HepG2 (cell line): ENCODE results near the gene MAPK8IP3. TPM values are rescaled to one million over a fixed set of nuclear protein-coding genes. Genes with fewer than 3 reads are reported as not detected.

Experiments
- ATAC-seq: fragments of 200-7000 bp; cut with Tn5 transposase; 3 replicates; pipeline ENCODE4 v1.9.1; 2020; ENCODE audit warnings: mild to moderate bottlenecking, moderate library complexity
- BruUV-seq: library from RNA; stranded (reverse); fragments of 400-500 nt; replicated peaks from 2 replicates; lab custom pipeline; 2021; lab: Mats Ljungman, UMichigan
- CTCF ChIA-PET: fragments of 300-600 bp; formaldehyde crosslinking; extraction: SDS; loops from one replicate; lab custom pipeline; 2021; ENCODE audit warnings: low total read pairs, inconsistent platforms, low intra/inter-chr PET ratio; lab: Yijun Ruan, JAX
- POLR2A ChIA-PET: fragments of 350-600 bp; sonication (Branson Sonifier 250); formaldehyde crosslinking; loops from one replicate; lab custom pipeline; 2020; ENCODE audit warnings: antibody characterized with exemption, inconsistent platforms; lab: Yijun Ruan, JAX
- DNase-seq: peaks from one replicate; pipeline ENCODE4 v3.0.0-alpha.2; 2015; ENCODE audit warnings: low spot score
- FAIRE-seq: peaks from 3 replicates; lab custom pipeline; 2011; peaks lifted over from hg19 to GRCh38; lab: Jason Lieb, UNC
- H2AFZ ChIP-seq: one replicate; pipeline ENCODE4 v1.6.1; 2011; ENCODE audit warnings: low read length, inconsistent platforms
- H3K27ac ChIP-seq: fragments of 300-600 bp; 3 replicates; pipeline ENCODE4 v1.8.0; 2011; ENCODE audit warnings: mixed run types, mild to moderate bottlenecking, mixed read lengths, low read length, inconsistent platforms; ENCODE audit not compliant: insufficient read depth; ENCODE audit errors: extremely low read length
- H3K27me3 ChIP-seq, 2 experiments: fragments of 200-600 bp in 1 of 2; 2 replicates in 1 of 2; 3 replicates in 1 of 2; pipeline versions ENCODE4 v1.6.0 to v1.8.0; 2011; ENCODE audit warnings: low read length in 2 of 2, mild to moderate bottlenecking in 2 of 2, moderate library complexity in 2 of 2, inconsistent platforms in 1 of 2; ENCODE audit not compliant: insufficient read depth in 2 of 2, control insufficient read depth in 1 of 2
- H3K36me3 ChIP-seq, 2 experiments: fragments of 200-600 bp in 1 of 2; replicated peaks in 1 of 2; 2 replicates in 1 of 2; 3 replicates in 1 of 2; pipeline versions ENCODE4 v1.5.1 to v1.8.0; 2011; ENCODE audit warnings: low read length in 2 of 2, inconsistent platforms in 1 of 2; ENCODE audit not compliant: insufficient read depth in 2 of 2, control insufficient read depth in 1 of 2
- H3K4me1 ChIP-seq: 2 replicates; pipeline ENCODE4 v1.5.1; 2012; ENCODE audit warnings: low read length, inconsistent platforms; ENCODE audit not compliant: insufficient read depth
- H3K4me2 ChIP-seq: 2 replicates; pipeline ENCODE4 v1.6.0; 2011; ENCODE audit warnings: low read depth, low read length, inconsistent platforms
- H3K4me3 ChIP-seq, 3 experiments: fragments of 200-600 bp in 1 of 3; sonication (generic), shearing (Covaris generic) in 1 of 3; replicated peaks in 1 of 3; 2 replicates each; pipeline ENCODE4 v1.5.1; 2011 to 2016; ENCODE audit warnings: low read length in 3 of 3, inconsistent platforms in 2 of 3, low read depth in 2 of 3, mild to moderate bottlenecking in 2 of 3, control low read depth in 1 of 3, mixed read lengths in 1 of 3; ENCODE audit not compliant: insufficient read depth in 1 of 3
- H3K79me2 ChIP-seq: one replicate; pipeline ENCODE4 v1.6.1; 2011; ENCODE audit warnings: low read length, inconsistent platforms; ENCODE audit not compliant: insufficient read depth
- H3K9ac ChIP-seq: 2 replicates; pipeline ENCODE4 v1.6.0; 2011; ENCODE audit warnings: mild to moderate bottlenecking, low read depth, low read length, inconsistent platforms; ENCODE audit not compliant: insufficient read depth
- H3K9me3 ChIP-seq: 2 replicates; pipeline ENCODE4 v1.5.1; 2012; ENCODE audit warnings: mild to moderate bottlenecking, low read length
- H4K20me1 ChIP-seq: 2 replicates; pipeline ENCODE4 v1.6.0; 2011; ENCODE audit warnings: inconsistent platforms, mild to moderate bottlenecking, low read length, moderate library complexity; ENCODE audit not compliant: insufficient read depth
- CHD2 ChIP-seq: IDR thresholded peaks from 2 replicates; pipeline ENCODE4 v1.6.1; 2011; ENCODE audit warnings: low read depth, low read length, improper control_type of control experiment
- FOXP1 ChIP-seq, 2 experiments: fragments of 450-650 bp in 1 of 2; IDR thresholded peaks; 2 replicates each; pipeline ENCODE4 v1.6.1; 2017 to 2018; ENCODE audit warnings: antibody characterized with exemption in 1 of 2
- GTF2F1 ChIP-seq: fragments of 150-350 bp; IDR thresholded peaks from 2 replicates; pipeline ENCODE4 v1.6.1; 2014; ENCODE audit warnings: low read length
- NCOA1 ChIP-seq: sonication (generic); formaldehyde crosslinking; IDR thresholded peaks from 2 replicates; pipeline ENCODE4 v1.9.0; 2021; ENCODE audit warnings: missing genetic modification reagents
- RELA ChIP-seq: sonication (generic); formaldehyde crosslinking; IDR thresholded peaks from 2 replicates; pipeline ENCODE4 v1.4.0; 2020; ENCODE audit warnings: missing genetic modification reagents
- SRSF9 ChIP-seq: fragments of 200-400 bp; formaldehyde crosslinking; IDR thresholded peaks from 2 replicates; pipeline ENCODE4 v1.6.1; 2018; ENCODE audit warnings: borderline replicate concordance, mild to moderate bottlenecking, low read depth, low read length; ENCODE audit not compliant: insufficient read depth, poor library complexity, severe bottlenecking
- ZFY ChIP-seq: sonication (generic); formaldehyde crosslinking; IDR thresholded peaks from 2 replicates; pipeline ENCODE4 v1.4.0; 2020; ENCODE audit warnings: missing genetic modification reagents
- ZNF317 ChIP-seq: sonication (generic); formaldehyde crosslinking; IDR thresholded peaks from 2 replicates; pipeline ENCODE4 v1.5.0; 2020; ENCODE audit warnings: mild to moderate bottlenecking, missing genetic modification reagents
- ZNF44 ChIP-seq: sonication (generic); formaldehyde crosslinking; IDR thresholded peaks from 2 replicates; pipeline ENCODE4 v1.5.1; 2020; ENCODE audit warnings: mild to moderate bottlenecking, missing genetic modification reagents
- ZNF547 ChIP-seq: sonication (generic); formaldehyde crosslinking; IDR thresholded peaks from 2 replicates; pipeline ENCODE4 v1.5.1; 2020; ENCODE audit warnings: mild to moderate bottlenecking, missing genetic modification reagents
- ZNF619 ChIP-seq: sonication (generic); formaldehyde crosslinking; IDR thresholded peaks from 2 replicates; pipeline ENCODE4 v1.4.0; 2020; ENCODE audit warnings: mild to moderate bottlenecking, missing genetic modification reagents
- ZNF644 ChIP-seq: IDR thresholded peaks from 2 replicates; pipeline ENCODE4 v1.6.1; 2016; ENCODE audit warnings: low read depth
- whole genome bisulfite sequencing: methylation state at CpG from one replicate; pipeline ENCODE4 v1.1.6; 2017; ENCODE audit warnings: low lambda C conversion rate; 5-methylcytosine and 5-hydroxymethylcytosine counted together
- in situ Hi-C: cut with HindIII; loops from 2 replicates; pipeline ENCODE4 v1.10.0; 2017; ENCODE audit warnings: low pct_unique_long_range_greater_than_20kb; ENCODE audit not compliant: extremely low pct_ligation_motif_present
- intact Hi-C: fragments of 100-400 bp; cut with micrococcal nuclease; formaldehyde crosslinking; loops from one replicate; pipeline ENCODE4 v1.10.0; 2022; ENCODE audit not compliant: unreplicated experiment
- polyA plus RNA-seq, 8 experiments: library from polyadenylated mRNA; depleted of rRNA in 3 of 8; stranded (reverse) in 7 of 8; unstranded in 1 of 8; fragments of >200 nt; fragmentation: Illumina TruSeq in 4 of 8; extraction: Trizol in 4 of 8; gene quantifications; 2 replicates each; pipeline versions ENCODE4 v1.2.1 to v1.2.3, GENCODE V29; 2011 to 2016; ENCODE audit warnings: low read depth in 4 of 8, missing spikeins in 1 of 8, mixed read lengths in 1 of 8; ENCODE audit not compliant: insufficient read depth in 1 of 8
- total RNA-seq, 5 experiments: library from RNA; depleted of rRNA; stranded (reverse); fragments of >200 nt; fragmentation: Illumina TruSeq; extraction: Trizol; gene quantifications; 2 replicates each; pipeline ENCODE4 v1.2.3, GENCODE V29; 2016; ENCODE audit warnings: low read depth in 1 of 5
- TF ChIP-seq, protein P1 (sequence below): sonication (generic); formaldehyde crosslinking; IDR thresholded peaks from 2 replicates; pipeline ENCODE4 v1.4.0; 2020; ENCODE audit warnings: missing genetic modification reagents, mild to moderate bottlenecking, borderline replicate concordance
- TF ChIP-seq, protein P2 (sequence below), 2 experiments: sonication (generic) in 1 of 2; formaldehyde crosslinking in 1 of 2; IDR thresholded peaks; 2 replicates each; pipeline versions ENCODE4 v1.4.0 to v1.6.1; 2018 to 2020; ENCODE audit warnings: missing genetic modification reagents in 2 of 2, borderline replicate concordance in 1 of 2, low read depth in 1 of 2, mild to moderate bottlenecking in 1 of 2, missing biosample characterization in 1 of 2
- TF ChIP-seq, protein P3 (sequence below): sonication (generic); formaldehyde crosslinking; IDR thresholded peaks from 2 replicates; pipeline ENCODE4 v1.4.0; 2020; ENCODE audit warnings: mild to moderate bottlenecking, missing genetic modification reagents

MAPK8IP3 gene
- total and polyA plus RNA-seq, 2 of the 13 experiments (the other 11 are each of a cell fraction or from before 2014, with no cell fraction given) = 25.1 to 41.7 TPM

DNA sequence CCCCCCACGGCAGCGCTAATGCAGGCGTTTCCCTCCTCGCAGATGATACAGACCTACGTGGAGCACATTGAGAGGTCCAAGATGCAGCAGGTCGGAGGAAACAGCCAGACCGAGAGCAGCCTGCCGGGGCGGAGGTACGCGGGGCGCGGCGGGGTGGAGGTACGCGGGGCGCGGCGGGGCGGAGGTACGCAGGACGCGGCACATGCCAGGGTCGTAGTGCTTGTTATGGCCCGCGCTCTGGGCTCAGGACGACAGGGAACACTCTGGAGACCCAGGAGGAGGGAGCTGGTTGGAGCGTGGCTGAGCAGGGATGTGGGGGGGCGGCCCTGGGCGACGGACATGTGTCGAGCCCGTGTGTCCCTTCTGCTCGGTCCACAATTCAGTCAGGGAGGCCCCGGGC lies 23.4 kb downstream of the MAPK8IP3 start:
- H3K27me3 ChIP-seq = no peaks in the 10 kb centered on the region; a peak in 1 of 5 replicates
- no peak overlapping the region for H3K4me3 ChIP-seq
- WGBS = 96% methylated on average over 34 of the region's 35 CpGs
- H3K79me2 ChIP-seq = no peaks in the 10 kb centered on the region
- H3K27ac ChIP-seq = no peak overlapping the region
- no peaks in the 10 kb centered on the region for H4K20me1 ChIP-seq
- ATAC-seq (no peak), FAIRE-seq (no peak), DNase-seq (no peak)
- in situ Hi-C loops = no loop called here
- H3K9ac ChIP-seq = no peak overlapping the region
- no peak overlapping the region for H2AFZ ChIP-seq
- ChIA-PET POLR2A (interaction anchor here (0.9 kb wide), 1 partner anchor 24 kb away, joined by 3 read pairs; the partner anchor contains the start of gene MAPK8IP3), CTCF (no interaction called here)
- BruUV-seq = no TSS peak
- no peaks in the 10 kb centered on the region for H3K4me1 ChIP-seq
- peaks cover 34 to 64% of the 10 kb centered on the region in 2 experiments; a peak in 4 of 5 replicates for H3K36me3 ChIP-seq
- H3K9me3 ChIP-seq = no peaks in the 10 kb centered on the region
- intact Hi-C loops = no loop called here
- TF ChIP-seq ZNF44 (CRISPR knock-in tag) (no peak), ZNF619 (no peak), GTF2F1 (no peak), SRSF9 (no peak), ZFY (no peak)
- H3K4me2 ChIP-seq = no peak overlapping the region

DNA sequence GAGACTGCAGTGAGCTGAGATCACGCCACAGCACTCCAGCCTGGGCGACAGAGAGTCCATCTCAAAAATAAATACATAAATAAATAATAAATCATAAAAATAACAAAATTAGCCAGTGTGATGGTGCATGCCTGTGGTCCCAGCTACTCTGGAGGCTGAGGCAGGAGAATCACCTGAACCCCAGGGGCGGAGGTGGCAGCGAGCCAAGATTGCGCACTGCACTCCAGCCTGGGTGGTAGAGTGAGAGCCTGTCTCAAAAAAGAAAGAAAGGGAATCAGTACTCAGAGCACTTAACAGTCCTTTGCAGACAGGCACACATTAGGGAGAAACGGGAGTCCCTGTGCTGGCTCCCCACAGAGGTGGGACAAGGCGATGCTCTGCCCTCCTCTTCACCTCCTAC lies 25.1 kb downstream of the MAPK8IP3 start:
- ATAC-seq = no peak

More for the DNA sequence above, 25.1 kb downstream of the MAPK8IP3 start:
- FAIRE-seq = no peak
- DNase-seq = no peak
- Histone ChIP-seq H2AFZ (no peak overlapping the region), H3K36me3 (peaks cover 35 to 56% of the 10 kb centered on the region in 2 experiments; a peak in 4 of 5 replicates), H3K79me2 (no peaks in the 10 kb centered on the region), H3K9me3 (peaks cover 9% of the 10 kb centered on the region), H4K20me1 (no peaks in the 10 kb centered on the region), H3K4me2 (no peak overlapping the region), H3K9ac (no peak overlapping the region), H3K4me3 (no peak overlapping the region), H3K27ac (no peak overlapping the region), H3K4me1 (no peaks in the 10 kb centered on the region), H3K27me3 (no peaks in the 10 kb centered on the region; a peak in 1 of 5 replicates)
- intact Hi-C loops (no loop called here), in situ Hi-C loops (no loop called here)
- TF ChIP-seq ZNF547 (CRISPR knock-in tag) (no peak), FOXP1 (IDR thresholded peaks at IDR 0.05) (no peak), FOXP1 (CRISPR knock-in tag; IDR thresholded peaks at IDR 0.05) (no peak), ZNF644 (CRISPR knock-in tag) (no peak), CHD2 (no peak), RELA (no peak), ZNF317 (no peak), NCOA1 (CRISPR knock-in tag) (no peak)
- TF ChIP-seq, protein P1, sequence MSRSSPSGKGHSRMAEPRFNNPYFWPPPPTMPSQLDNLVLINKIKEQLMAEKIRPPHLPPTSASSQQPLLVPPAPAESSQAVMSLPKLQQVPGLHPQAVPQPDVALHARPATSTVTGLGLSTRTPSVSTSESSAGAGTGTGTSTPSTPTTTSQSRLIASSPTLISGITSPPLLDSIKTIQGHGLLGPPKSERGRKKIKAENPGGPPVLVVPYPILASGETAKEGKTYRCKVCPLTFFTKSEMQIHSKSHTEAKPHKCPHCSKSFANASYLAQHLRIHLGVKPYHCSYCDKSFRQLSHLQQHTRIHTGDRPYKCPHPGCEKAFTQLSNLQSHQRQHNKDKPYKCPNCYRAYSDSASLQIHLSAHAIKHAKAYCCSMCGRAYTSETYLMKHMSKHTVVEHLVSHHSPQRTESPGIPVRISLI (CRISPR knock-in tag) = no peak
- TF ChIP-seq, protein P2, sequence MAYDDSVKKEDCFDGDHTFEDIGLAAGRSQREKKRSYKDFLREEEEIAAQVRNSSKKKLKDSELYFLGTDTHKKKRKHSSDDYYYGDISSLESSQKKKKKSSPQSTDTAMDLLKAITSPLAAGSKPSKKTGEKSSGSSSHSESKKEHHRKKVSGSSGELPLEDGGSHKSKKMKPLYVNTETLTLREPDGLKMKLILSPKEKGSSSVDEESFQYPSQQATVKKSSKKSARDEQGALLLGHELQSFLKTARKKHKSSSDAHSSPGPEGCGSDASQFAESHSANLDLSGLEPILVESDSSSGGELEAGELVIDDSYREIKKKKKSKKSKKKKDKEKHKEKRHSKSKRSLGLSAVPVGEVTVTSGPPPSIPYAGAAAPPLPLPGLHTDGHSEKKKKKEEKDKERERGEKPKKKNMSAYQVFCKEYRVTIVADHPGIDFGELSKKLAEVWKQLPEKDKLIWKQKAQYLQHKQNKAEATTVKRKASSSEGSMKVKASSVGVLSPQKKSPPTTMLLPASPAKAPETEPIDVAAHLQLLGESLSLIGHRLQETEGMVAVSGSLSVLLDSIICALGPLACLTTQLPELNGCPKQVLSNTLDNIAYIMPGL (CRISPR knock-in tag; IDR thresholded peaks at IDR 0.05; ENCODE audit: borderline replicate concordance in 1 of 2, low read depth in 1 of 2) = no peak
- TF ChIP-seq, protein P3, sequence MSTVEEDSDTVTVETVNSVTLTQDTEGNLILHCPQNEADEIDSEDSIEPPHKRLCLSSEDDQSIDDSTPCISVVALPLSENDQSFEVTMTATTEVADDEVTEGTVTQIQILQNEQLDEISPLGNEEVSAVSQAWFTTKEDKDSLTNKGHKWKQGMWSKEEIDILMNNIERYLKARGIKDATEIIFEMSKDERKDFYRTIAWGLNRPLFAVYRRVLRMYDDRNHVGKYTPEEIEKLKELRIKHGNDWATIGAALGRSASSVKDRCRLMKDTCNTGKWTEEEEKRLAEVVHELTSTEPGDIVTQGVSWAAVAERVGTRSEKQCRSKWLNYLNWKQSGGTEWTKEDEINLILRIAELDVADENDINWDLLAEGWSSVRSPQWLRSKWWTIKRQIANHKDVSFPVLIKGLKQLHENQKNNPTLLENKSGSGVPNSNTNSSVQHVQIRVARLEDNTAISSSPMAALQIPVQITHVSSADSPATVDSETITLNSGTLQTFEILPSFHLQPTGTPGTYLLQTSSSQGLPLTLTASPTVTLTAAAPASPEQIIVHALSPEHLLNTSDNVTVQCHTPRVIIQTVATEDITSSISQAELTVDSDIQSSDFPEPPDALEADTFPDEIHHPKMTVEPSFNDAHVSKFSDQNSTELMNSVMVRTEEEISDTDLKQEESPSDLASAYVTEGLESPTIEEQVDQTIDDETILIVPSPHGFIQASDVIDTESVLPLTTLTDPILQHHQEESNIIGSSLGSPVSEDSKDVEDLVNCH (CRISPR knock-in tag) = no peak
- POLR2A ChIA-PET = no interaction called here
- BruUV-seq = TSS peak; percentile 35
- CTCF ChIA-PET = no interaction called here
- WGBS = 98% methylated on average over 6 of the region's 7 CpGs
